Esophagus mucosa (tissue), 1 donor: ENCODE results near the gene TSPAN17. TPM values are rescaled to one million over a fixed set of nuclear protein-coding genes. Genes with fewer than 3 reads are reported as not detected.
"Not testable (repeated sequence)": the region's sequence is repeated elsewhere in the genome, so short reads cannot be mapped to it uniquely, and the experiment has no call there.

Source experiments
- ATAC-seq: fragments of 200-7000 bp; cut with Tn5 transposase; one replicate; pipeline ENCODE4 v1.9.1; 2020
- total RNA-seq: library from RNA; stranded (reverse); gene quantifications from one replicate; pipeline ENCODE4 v1.2.4, GENCODE V29; 2023
- donor health status: DM: yes; HTN: yes; CAD: no.

Gene TSPAN17, protein sequence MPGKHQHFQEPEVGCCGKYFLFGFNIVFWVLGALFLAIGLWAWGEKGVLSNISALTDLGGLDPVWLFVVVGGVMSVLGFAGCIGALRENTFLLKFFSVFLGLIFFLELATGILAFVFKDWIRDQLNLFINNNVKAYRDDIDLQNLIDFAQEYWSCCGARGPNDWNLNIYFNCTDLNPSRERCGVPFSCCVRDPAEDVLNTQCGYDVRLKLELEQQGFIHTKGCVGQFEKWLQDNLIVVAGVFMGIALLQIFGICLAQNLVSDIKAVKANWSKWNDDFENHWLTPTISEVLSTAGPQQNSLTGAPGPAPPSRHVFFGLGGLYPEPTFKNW
- 24.0 TPM for total RNA-seq

- ATAC-seq: peak; percentile 98
Measured at GRCh38 chr5:176647030-176647842, at the start of gene TSPAN17. Gene TSPAN17 (plus strand): TSS chr5:176647484. CDS start chr5:176647616, 132 bp downstream.

DNA sequence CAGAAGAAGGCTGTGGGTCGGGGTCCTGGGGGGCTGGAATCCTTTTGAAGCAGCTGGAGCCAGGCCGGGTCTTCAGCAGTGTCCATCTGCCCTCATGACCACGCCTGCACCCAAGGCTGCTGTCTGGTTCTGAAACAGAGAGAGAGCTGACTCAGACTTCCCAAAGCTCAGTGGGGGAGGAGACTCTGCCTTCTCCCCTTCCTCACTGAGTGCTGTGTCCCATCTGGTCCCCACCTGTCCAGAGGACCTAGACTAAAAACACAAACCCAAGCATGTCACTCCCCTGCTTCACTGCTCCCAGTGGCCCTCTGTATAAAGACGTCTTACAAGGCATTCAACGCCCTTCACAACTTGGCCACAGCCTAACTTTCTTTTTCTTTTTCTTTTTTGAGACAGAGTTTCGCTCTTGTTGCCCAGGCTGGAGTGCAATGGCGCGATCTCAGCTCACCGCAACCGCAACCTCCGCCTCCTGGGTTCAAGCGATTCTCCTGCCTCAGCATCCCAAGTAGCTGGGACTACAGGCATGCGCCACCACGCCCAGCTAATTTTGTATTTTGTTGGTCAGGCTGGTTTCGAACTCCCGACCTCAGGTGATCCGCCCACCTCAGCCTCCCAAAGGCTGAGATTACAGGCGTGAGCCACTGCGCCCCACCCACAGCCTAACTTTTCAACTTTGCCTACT, 47.4 kb upstream of the TSPAN17 start:
- ATAC-seq: not testable (repeated sequence)

- no peak for ATAC-seq
Measured at GRCh38 chr5:176601901-176602482, 45.3 kb upstream of the TSPAN17 start.

- no peak for ATAC-seq
Measured at GRCh38 chr5:176603091-176603490, 44.2 kb upstream of the TSPAN17 start.

GRCh38 chr5:176606032-176606431, 41.3 kb upstream of the TSPAN17 start:
- ATAC-seq: no peak

DNA sequence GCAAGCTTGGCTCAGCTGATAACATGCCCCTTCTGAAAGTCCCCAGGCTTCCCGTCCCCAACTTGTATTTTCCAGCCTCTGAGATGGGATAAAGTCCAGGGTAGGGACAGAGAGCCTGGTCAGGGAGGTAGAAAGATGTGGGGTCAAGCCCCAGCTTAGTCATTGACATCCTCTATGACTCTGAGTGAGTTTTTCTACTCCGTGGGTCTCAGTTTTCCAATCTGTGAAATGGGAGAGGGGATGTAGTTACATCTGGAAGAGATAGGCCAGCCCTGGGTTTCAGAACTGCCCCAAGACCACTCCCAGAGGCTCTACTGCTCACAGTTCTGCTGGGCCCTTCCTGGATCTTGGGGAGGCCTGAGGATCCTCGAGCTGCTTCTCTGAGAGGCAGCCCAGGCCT, 40.4 kb upstream of the TSPAN17 start:
- ATAC-seq: no peak

- no peak for ATAC-seq
Measured at GRCh38 chr5:176608142-176608705, 39.1 kb upstream of the TSPAN17 start.

- no peak for ATAC-seq
Measured at GRCh38 chr5:176608937-176609723, 38.2 kb upstream of the TSPAN17 start.

DNA sequence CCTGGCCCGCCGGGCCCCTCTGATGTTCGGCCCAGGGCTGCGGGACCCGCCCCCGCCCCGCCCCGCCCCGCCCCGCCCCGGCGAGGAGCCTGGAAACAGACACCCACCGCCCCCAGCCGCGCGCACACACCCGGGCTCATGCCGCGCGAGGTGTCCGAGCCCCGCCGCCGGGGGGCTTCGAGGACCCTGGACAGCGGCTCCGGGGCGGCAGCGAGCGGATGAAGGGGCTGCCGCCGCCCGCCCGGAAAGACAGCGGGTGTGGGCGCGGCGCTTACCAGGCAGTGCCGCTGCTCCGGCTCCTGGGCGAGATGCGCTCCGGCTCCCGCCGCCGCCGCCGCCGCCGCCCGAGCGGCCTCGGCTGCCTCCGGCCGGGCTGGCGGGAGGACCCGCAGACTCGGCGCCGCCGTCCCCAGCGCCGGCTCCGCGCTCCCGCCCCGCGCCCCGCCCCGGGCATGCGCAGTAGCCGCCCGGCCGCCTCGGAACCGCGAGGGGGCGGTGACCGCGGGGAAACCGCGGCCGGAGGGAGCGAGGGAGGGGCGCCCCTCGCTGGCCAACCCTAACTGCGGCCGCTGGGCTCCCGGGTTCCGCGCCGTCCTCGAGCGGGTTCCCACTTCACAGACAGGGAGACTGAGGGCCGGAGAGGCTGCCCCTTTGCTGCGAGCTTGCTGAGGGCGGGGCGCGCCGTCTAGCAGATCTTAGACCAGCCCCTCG, 37.4 kb upstream of the TSPAN17 start, which contains the start of gene GPRIN1:
Gene GPRIN1, minus strand, starts transcription at position 433 of the 711 bp plus-strand sequence. CDS start 10,322 bp downstream, outside the sequence.
- ATAC-seq: peak; percentile 64

GRCh38 chr5:176610435-176610773, 36.9 kb upstream of the TSPAN17 start:
- no peak for ATAC-seq

DNA sequence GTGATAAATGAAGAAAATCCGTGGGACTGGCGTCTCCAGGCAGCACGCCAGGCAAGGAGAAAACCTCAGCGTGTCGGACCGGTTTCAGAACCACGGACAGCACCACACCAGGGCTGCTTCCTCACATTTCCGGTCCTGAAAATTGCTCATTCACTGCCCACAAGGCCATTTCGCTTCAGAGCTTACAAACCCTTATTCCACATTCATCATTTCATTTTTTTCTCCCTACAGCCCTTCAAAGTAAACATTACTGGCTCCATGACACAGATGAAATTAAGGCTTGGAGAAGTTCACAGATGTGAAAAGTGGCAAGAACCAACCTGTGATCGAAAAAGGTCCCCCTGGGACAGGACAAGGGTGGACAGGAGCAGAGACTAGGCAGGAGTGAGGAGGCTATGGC, 35.8 kb upstream of the TSPAN17 start:
- ATAC-seq: peak; percentile 46

- no peak for ATAC-seq
Measured at GRCh38 chr5:176612008-176612407, 35.3 kb upstream of the TSPAN17 start.

GRCh38 chr5:176612855-176613254, 34.4 kb upstream of the TSPAN17 start:
- ATAC-seq: no peak

DNA sequence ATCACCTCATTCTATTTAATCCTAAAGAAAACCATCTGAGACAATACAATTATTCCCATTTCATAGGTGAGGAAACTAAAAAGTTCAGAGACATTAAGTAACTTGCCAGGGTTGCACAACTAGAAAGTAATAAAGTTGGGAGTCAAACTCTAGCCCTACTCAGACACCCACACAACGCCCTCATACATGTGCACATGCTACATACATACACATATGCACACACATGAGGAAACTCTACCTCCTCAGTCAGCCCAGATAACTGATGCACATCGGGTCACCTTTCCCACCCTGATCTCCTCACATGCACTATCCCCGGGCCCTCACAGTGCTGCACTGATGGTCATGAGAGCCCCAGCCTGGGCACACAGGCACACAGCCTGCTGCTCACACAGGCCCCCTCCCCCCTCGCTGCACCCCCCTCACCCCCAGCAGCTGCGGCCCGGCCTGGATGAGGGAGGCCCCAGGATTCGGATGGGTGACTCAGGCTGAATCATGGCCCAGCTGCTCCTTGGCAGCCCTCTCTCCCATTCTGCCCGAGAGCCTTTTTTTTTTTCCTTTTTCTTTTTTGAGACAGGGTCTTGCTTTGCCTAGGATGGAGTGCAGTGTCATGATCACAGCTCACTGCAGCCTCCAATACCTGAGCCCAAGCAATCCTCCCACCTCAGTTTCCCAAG, 32.3 kb upstream of the TSPAN17 start:
- no peak for ATAC-seq

DNA sequence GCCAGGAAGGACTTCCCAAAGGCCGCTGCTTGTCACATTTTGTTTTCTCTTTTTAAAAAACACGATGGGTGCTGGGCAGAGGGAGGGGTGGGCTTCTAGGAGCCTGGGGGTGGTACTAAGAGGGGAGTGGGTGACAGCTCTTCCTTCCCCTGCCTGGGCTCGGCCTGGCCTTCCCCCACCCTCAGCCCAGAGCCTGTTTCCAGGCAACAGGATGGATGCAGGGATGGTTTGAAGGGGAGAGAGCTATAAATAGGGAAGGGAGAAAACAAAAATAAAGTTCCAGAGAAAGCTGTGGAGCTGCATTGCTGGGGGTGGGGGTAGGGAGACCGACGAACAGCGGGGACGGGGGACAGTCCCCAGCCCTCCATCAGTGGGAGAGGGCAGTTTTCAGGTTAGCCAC, 30.8 kb upstream of the TSPAN17 start:
- no peak for ATAC-seq

- no peak for ATAC-seq
Measured at GRCh38 chr5:176618783-176619182, 28.5 kb upstream of the TSPAN17 start.

DNA sequence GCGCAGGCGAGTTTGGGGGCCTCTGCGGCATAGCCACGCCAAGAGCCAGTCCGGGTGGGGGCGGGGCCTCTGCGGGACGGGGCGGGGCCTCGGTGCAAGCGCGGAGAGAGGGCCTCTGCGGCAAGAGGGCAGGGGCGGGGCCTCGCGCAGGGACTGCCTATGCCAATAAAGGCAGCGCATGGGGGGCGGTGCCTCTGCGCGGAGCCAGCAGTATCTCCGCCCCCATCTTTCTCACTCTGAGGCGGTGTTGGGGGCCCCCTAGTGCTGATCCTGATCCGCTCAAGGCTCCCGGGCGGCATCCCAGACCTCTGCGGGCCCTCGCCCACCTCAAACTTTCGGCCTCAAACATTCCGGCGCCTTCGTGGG, 28.1 kb upstream of the TSPAN17 start:
- ATAC-seq: peak; percentile 65

DNA sequence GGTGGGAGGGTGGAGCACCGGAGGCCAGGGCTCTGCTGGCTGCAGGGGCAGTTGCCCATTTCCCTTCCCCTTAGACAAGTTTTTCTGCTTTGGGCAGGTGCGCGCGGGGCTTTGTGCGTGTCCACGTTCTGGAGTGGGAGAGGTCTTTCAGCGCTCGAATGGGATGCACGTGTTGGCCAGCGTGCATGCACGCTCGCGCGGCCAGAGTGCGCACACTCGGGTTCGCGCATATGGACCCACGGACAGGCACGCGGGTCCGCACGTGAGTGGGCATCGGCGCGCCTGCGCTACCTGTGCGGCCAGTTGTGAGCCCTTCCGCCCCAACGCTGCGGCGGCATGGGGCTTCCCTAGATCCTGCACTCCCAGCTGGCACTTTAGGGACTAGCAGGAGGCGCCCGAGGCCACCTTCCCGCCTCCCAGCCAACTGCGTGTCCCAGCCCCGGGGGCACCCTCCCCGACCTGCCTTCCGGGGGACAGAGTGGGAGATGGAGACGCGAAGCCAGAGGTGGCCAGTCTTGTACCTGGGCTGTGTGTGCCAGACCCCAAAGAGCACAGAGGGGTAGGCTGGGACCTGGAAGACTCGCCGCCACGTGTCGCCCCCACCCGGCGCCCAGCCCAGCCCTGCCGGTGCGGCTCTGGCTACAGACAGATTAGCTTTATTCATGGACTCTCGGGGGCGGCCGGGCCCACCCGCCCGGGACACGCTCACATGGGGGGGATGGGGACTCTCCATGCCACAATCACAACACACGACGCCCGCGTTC, 27.5 kb upstream of the TSPAN17 start:
- ATAC-seq: no peak

GRCh38 chr5:176620333-176620981, 26.8 kb upstream of the TSPAN17 start:
- no peak for ATAC-seq
